Mesodermal cell (in vitro differentiated cells): Measurements from ENCODE around the gene THTPA.

Source experiments
- H3K27ac ChIP-seq: 2 replicates; pipeline ENCODE4 v1.7.0; 2013; ENCODE audit warnings: mild to moderate bottlenecking, low read depth, low read length, moderate library complexity; ENCODE audit not compliant: severe bottlenecking
- H3K36me3 ChIP-seq: 2 replicates; pipeline ENCODE4 v1.7.1; 2013; ENCODE audit warnings: mild to moderate bottlenecking, low read length, moderate library complexity; ENCODE audit not compliant: control insufficient read depth, insufficient read depth
- H3K4me1 ChIP-seq: one replicate; pipeline ENCODE4 v1.7.1; 2013; ENCODE audit warnings: mild to moderate bottlenecking, low read length; ENCODE audit not compliant: insufficient read depth, control insufficient read depth, poor library complexity, severe bottlenecking
- H3K4me3 ChIP-seq: 2 replicates; pipeline ENCODE4 v1.7.0; 2013; ENCODE audit warnings: low read length, control low read depth, mild to moderate bottlenecking; ENCODE audit not compliant: insufficient read depth, poor library complexity, severe bottlenecking; ENCODE audit errors: extremely low read depth
- H3K9me3 ChIP-seq: 2 replicates; pipeline ENCODE4 v1.7.1; 2013; ENCODE audit warnings: mild to moderate bottlenecking, low read length, moderate library complexity; ENCODE audit not compliant: control insufficient read depth
- WGBS, 2 experiments: methylation state at CpG; one replicate each; pipeline ENCODE4 v1.1.5; 2013; ENCODE audit warnings: missing lambda C conversion rate in 2 of 2; ENCODE audit not compliant: insufficient coverage in 2 of 2; 5-methylcytosine and 5-hydroxymethylcytosine counted together

Gene THTPA

GRCh38 chr14:23544511-23545447 lies 11.3 kb upstream of the THTPA start:
- Histone ChIP-seq H3K36me3 (peaks cover 9% of the 10 kb centered on the region), H3K9me3 (no peaks in the 10 kb centered on the region), H3K27ac (peak overlapping the region; percentile 16), H3K4me1 (peaks cover 41% of the 10 kb centered on the region), H3K4me3 (no peak overlapping the region)
- WGBS, 2 experiments = 35 to 45% methylated on average over 23 to 25 of the region's 25 CpGs

GRCh38 chr14:23545740-23546365 lies 10.2 kb upstream of the THTPA start:
- 86 to 88% methylated on average over 3 of the region's 4 CpGs for WGBS, 2 experiments
- Histone ChIP-seq H3K4me1 (peaks cover 44% of the 10 kb centered on the region), H3K27ac (no peak overlapping the region), H3K36me3 (peaks cover 9% of the 10 kb centered on the region), H3K4me3 (no peak overlapping the region), H3K9me3 (no peaks in the 10 kb centered on the region)

GRCh38 chr14:23546450-23547035 lies 9.5 kb upstream of the THTPA start:
- no peak overlapping the region for H3K4me3 ChIP-seq
- no peaks in the 10 kb centered on the region for H3K9me3 ChIP-seq
- peaks cover 44% of the 10 kb centered on the region for H3K4me1 ChIP-seq
- WGBS, 2 experiments = 88 to 90% methylated on average over 8 to 9 of the region's 10 CpGs
- no peak overlapping the region for H3K27ac ChIP-seq
- H3K36me3 ChIP-seq = peaks cover 9% of the 10 kb centered on the region

- WGBS, 2 experiments = 56 to 66% methylated on average over 2 of the region's 2 CpGs
- H3K36me3 ChIP-seq = peaks cover 9% of the 10 kb centered on the region
- H3K27ac ChIP-seq = peak overlapping the region; percentile 64
- no peaks in the 10 kb centered on the region for H3K9me3 ChIP-seq
- H3K4me3 ChIP-seq = no peak overlapping the region
- H3K4me1 ChIP-seq = peaks cover 44% of the 10 kb centered on the region
These were observed 8.1 kb upstream of the THTPA start for GRCh38 chr14:23547924-23548323.

GRCh38 chr14:23548351-23549318 lies 7.4 kb upstream of the THTPA start:
- WGBS, 2 experiments = 30 to 35% methylated on average over 16 to 17 of the region's 18 CpGs
- peak overlapping the region; percentile 64 for H3K27ac ChIP-seq
- H3K4me1 ChIP-seq = peaks cover 44% of the 10 kb centered on the region
- no peaks in the 10 kb centered on the region for H3K9me3 ChIP-seq
- peak overlapping the region; percentile 12 for H3K4me3 ChIP-seq
- peaks cover 3% of the 10 kb centered on the region for H3K36me3 ChIP-seq

GRCh38 chr14:23550131-23550811 lies 5.8 kb upstream of the THTPA start:
- peaks cover 3% of the 10 kb centered on the region for H3K36me3 ChIP-seq
- WGBS, 2 experiments = 10 to 21% methylated on average over 7 to 8 of the region's 12 CpGs
- peak overlapping the region; percentile 45 for H3K27ac ChIP-seq
- H3K4me1 ChIP-seq = peaks cover 40% of the 10 kb centered on the region
- peak overlapping the region; percentile 87 for H3K4me3 ChIP-seq
- H3K9me3 ChIP-seq = no peaks in the 10 kb centered on the region

- 0% methylated on average over 26 to 28 of the region's 37 CpGs for WGBS, 2 experiments
- no peaks in the 10 kb centered on the region for H3K36me3 ChIP-seq
- peak overlapping the region; percentile 87 for H3K4me3 ChIP-seq
- no peaks in the 10 kb centered on the region for H3K9me3 ChIP-seq
- peaks cover 35% of the 10 kb centered on the region for H3K4me1 ChIP-seq
- peak overlapping the region; percentile 69 for H3K27ac ChIP-seq
These were observed 5.2 kb upstream of the THTPA start for GRCh38 chr14:23550812-23551265.

- 0 to 1% methylated on average over 16 to 19 of the region's 49 CpGs for WGBS, 2 experiments
- peaks cover 35% of the 10 kb centered on the region for H3K4me1 ChIP-seq
- H3K9me3 ChIP-seq = no peaks in the 10 kb centered on the region
- peak within 1 kb of the TSS; percentile 87 for H3K4me3 ChIP-seq
- H3K27ac ChIP-seq = peak within 1 kb of the TSS; percentile 69
- no peaks in the 10 kb centered on the region for H3K36me3 ChIP-seq
These were observed 4.6 kb upstream of the THTPA start, which contains the start of gene ZFHX2 for GRCh38 chr14:23551266-23552028. ZFHX2 (minus strand) TSS chr14:23551765; CDS start chr14:23535325, 16,440 bp downstream.

- Histone ChIP-seq H3K36me3 (peaks cover 26% of the 10 kb centered on the region), H3K27ac (no peak overlapping the region), H3K4me1 (peaks cover 7% of the 10 kb centered on the region), H3K4me3 (peak overlapping the region; percentile 72), H3K9me3 (no peaks in the 10 kb centered on the region)
- WGBS, 2 experiments = 0% methylated on average over 4 to 7 of the region's 14 CpGs
These were observed 564 bp upstream of the THTPA start for GRCh38 chr14:23555533-23555881.
